GM19372 (cell line): ENCODE measurements around the gene TANGO2.
"Not testable (repeated sequence)": the region's sequence is repeated elsewhere in the genome, so short reads cannot be mapped to it uniquely, and the experiment has no call there.

Source experiments
- ATAC-seq: cut with Tn5 transposase; IDR thresholded peaks from one replicate; pipeline ENCODE4 v1.9.1; 2021; ENCODE audit warnings: mild to moderate bottlenecking, low read depth, moderate library complexity; ENCODE audit not compliant: unreplicated experiment

Gene TANGO2

DNA sequence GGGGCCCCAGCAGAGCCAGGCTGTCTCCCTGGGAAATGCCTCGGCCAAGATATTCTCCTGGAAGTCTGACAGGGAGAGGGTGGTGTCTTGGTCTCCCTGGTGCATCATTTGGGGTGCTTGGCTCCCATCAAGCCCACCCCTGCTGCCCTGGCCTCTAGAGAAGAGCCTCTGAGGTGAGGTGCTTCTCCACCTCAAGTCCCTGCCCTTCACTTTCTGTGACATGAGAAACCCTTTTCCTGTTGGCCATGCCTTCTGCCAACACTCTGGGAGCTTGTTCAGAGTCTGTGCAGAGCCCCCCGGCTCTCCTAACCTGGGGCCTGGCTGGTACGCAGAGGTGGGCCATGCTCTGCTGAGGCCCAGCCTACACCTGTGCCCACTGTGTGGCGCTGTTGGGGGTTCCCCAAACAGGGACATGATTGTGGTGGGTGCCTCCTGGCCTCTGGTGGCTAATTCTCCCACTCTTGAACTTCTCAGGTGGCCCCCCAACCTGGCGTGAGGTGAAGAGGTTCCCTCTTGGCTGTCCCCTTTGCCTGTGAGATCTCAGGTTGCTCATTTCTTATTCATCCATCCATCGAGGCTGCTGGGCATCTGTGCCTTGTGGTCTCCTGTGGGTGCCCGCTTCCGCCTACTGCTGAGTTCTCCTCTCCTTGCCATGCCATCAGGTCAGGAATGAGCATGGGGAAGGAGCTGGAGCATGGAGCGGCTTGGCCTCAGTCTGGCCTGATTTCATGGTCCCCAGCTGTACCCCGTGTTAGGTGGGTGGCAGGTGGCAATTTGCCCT is 40.0 kb downstream of the TANGO2 start:
- no peak for ATAC-seq

DNA sequence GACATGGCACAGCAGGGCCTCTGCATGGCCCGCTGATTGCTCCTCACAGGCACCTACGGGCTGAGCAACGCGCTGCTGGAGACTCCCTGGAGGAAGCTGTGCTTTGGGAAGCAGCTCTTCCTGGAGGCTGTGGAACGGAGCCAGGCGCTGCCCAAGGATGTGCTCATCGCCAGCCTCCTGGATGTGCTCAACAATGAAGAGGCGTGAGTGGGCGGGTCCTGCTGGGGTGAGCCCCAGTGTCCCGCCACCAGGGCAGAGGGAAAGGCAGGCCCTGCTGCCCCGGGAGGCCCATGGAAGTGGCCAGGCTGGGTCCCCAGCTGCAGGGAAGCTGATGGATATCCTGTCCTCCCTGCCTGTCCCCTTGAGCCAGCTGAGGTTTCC is 40.6 kb downstream of the TANGO2 start:
- no peak for ATAC-seq

DNA sequence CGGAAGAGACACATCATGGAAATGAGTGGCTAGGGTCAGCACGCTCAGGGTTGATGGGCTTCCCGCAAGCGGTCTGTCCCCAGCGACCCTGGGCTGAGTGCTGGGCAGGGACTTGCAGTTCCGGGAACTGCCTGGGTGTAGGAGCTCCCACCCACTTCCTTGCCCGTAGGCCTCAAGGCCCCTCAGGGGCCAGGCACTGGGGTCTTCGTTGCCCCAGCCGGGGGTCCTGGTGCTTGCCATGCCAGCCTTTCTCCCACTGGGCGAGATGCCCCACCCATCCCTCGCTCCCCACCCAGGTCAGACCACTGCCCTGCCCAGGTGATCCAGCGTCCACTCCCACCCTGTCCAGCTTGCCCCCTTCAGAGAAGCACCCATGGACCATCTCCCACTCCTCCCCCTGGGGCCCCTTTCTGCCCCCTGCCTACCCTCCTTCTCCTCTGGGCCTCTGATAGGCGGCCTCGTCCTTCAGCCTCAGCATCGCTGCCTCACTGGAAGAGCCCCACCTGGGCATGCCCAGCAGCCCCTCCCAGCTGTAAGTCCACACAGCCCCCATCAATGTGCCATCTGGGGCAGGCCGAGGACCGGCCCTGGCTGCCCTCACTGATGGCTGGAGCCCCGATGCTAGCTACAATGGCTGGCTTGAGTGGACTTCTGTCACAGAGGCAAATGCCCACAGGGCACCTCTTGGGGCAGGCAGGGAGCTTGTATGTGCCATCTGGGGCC is 41.3 kb downstream of the TANGO2 start:
- no peak for ATAC-seq

DNA sequence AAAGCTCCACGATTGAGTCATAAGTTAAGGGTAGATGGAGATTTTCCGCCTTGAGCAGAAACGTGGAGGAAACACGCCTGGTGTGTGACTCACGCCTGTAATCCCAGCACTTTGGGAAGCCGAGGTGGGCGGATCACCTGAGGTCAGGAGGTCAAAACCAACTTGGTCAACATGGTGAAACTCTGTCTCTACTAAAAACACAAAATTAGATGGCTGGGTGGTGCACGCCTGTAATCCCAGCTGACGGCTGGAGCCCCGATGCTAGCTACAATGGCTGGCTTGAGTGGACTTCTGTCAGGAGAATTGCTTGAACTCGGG is 41.8 kb downstream of the TANGO2 start:
- no peak for ATAC-seq

DNA sequence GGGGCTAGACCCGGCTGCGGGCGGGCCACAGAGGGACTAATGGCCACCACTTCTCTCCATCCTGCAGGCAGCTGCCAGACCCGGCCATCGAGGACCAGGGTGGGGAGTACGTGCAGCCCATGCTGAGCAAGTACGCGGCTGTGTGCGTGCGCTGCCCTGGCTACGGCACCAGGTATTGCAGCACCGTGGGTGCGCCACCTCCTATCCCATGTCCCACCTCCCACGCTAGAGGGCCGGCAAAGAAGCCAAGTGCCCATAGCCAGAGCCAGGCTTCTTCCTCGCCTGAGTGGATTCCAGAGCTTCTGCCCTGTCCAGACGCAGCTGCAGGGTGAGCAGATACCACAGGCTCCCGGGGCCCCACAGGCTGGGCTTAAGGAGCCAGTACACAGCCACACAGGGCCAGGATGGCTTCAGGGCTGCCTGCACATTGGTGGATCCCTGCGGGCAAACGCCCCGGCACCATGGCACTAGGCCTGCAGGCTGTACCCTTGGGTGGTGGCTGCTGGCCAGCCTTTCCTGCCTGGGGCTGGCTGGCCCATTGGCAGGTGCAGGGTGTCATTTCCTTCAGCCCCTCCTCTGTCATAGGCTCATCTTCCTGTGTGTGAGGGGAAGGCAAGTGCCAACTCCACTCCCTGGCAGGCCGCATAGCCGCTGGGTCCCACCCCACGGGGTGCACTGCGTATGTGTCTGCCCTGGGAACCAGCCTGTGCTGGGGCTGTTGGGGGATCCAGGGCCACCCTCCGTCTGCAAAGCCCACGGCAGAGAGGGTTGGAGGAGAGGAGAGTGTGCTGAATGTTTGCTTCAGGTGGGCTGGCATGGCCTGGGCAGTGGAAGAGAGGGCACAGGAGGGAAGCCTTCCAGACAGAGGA is 42.6 kb downstream of the TANGO2 start:
- ATAC-seq: no peak

DNA sequence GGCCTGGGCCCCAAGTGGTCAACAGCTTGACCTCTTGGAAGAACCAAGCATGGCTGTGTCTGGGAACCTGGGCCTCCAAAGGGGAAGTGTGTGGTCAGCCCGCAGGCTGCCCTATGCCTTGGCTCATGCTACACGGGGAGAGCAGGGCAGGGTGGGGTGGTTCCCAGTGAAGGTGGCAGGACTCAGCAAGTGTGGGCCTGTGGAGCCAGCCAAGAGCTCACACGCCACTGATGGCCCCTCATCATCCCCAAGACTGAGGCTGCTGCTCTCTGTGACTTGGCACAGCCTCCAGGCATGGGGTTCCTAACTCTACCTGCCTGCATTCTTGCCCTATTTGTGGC is 43.2 kb downstream of the TANGO2 start:
- ATAC-seq: no peak

DNA sequence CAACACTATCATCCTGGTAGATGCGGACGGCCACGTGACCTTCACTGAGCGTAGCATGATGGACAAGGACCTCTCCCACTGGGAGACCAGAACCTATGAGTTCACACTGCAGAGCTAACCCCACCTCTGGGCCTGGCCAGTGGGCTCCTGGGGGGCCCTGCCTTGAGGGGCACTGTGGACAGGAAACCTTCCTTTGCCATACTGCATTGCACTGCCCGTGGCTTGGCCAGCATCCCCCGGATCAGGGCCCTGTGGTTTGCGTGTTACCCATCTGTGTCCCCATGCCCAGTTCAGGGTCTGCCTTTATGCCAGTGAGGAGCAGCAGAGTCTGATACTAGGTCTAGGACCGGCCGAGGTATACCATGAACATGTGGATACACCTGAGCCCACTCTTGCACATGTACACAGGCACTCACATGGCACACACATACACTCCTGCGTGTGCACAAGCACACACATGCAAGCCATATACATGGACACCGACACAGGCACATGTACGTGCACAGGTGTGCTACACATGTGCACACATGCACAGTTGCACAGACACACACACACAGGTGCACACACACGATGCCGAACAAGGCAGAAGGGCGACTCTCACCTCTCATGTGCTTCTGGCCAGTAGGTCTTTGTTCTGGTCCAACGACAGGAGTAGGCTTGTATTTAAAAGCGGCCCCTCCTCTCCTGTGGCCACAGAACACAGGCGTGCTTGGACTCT is 43.8 kb downstream of the TANGO2 start:
- ATAC-seq: no peak

DNA sequence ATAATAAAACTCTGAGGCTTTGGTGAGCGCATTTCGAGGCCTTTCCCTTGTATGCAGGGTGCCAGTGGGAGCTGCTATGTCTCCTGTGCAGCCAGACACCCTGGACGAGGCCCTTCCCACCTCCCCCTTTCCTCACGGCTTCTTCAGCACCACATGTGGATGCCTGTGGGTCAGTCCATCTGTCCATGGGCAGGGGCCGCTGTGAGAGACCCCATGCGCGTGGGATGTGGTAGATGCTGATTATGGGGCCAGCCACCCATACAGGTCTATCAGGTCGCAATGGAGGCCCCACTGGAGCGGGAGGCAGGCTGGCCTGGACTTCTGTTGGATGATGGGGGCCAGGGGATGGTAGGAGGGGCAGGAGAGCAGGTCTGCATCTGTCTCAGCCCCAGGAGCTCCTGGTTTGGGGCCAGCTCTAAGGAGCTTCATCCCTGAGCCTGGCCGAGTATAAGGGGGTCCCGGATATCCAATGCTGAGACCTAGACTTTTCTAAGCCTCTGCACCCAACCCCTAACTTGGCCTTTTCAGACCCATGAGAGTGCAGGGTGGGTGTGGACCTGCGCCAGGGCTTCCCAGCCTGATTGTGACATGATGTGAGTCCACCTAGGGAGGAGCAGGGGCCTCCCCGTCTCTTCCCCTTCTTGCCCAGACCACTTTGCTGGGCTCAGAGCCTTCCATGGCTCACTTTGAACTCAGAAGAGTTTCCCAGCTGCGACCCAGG is 45.1 kb downstream of the TANGO2 start:
- no peak for ATAC-seq

DNA sequence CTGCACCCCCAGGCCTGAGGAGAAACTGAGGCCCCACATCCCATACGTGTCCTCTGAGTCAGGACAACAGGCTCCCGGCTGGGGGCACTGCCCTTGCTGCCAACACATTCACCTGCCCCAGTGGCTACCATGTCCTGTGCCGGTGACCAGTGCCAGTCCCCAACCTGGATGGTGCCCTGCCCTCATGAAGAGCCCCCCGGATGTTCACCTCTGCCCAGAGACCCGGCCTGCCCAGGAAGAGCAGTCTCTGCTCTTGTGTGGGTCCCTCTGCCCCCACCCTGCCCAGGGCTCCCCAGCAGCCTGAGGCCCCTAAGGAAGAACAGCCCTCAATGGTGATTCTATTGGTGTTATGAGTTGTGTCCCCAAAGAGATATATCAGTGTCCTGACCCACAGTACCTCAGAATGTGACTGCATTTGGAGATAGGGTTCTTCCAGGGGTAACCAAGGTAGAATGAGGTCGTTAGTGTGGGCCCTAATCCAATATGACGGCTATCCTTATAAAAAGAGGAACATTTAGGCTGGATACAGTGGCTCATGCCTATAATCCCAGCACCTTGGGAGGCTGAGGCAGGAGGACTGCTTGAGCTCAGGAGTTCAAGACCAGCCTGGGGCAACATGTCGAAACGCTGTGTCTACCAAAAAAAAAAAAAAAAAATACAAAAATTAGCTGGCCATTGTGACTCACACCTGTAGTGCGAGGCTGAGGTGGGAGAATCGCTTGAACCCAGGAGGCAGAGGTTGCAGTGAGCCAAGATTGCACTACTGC is 45.9 kb downstream of the TANGO2 start:
- ATAC-seq: no peak

DNA sequence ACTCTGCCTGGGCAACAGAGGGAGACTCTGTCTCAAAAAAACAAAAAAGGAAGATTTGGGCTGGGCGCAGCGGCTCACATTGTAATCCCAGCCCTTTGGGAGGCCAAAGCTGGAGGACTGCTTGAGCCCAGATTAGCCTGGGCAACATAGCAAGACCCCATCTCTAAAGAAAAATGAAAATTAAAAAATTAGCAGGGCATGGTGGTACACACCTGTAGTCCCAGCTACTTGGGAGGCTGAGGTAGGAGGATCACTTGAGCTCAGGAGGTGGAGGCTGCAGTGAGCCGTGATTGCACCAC is 46.4 kb downstream of the TANGO2 start:
- not testable (repeated sequence) for ATAC-seq

DNA sequence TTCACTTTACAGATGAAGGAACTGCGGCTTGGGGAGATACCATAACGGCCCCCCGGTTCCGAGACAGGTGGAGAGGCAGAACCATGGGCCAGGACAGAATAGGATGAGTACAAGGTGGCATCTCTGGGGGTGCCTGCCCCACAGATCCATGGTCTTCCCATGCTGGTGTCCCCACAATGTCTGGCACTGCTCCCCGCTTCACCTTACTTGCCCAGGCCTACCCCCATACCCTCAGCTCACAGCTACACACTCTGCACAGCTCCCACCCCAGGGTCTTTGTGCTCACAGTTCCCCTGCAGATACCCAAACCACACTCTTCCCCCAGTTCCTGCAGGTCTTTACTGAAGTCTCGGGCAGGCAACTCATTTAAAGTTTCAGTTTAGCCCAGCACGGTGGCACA is 47.7 kb downstream of the TANGO2 start:
- no peak for ATAC-seq

DNA sequence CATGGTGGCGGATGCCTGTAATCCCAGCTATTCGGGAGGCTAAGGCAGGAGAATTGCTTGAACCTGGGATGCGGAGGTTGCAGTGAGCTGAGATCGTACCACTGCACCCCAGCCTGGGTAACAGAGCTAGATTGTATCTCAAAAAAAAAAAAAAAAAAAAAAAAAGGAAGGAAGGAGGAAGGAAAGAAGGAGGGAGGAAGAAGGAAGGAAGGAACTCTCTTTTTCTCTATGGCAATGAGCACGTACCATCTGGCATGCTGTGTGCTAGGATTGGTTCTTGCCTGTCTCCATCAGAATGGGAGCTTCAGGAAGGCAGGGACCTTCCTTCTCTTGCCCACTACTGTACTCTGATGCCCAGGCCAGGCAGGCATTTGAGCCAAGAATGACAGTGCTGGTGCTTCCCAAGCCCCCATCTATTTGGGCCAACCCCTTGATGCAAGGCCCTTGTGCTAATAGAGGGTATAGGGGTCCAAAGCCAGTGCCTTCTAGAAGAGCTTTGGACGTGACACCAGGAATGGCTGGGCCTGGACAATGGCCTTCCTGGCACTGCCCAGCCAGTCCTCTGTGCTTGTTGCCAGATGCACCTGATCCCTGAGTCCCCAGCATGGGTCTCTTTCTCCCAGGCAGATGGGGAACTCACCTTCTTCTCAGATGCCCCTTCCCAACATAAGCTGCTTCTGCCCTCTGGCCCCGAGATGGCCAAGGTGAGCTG is 48.6 kb downstream of the TANGO2 start:
- no peak for ATAC-seq

DNA sequence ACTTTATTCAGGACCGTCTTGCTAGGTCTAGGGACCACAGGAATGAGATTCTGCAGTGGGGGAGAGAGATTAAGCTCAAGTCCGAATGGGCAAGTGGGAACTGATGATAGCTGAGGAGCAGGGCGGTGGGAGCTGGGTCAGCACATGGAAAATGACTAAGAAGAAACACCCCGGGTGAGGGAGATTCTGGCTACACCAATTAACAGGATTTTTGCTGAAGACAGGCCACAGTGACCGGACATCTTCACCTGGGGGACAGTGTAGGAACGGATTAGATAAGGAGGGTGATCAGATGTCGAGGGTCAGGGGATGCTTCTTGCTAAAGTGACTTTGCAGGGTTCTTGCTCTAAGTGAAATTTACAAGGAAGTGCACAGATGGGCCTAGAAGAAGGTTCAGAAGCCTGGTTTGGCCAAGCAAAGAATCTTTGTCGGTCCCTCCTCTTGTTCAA is 50.6 kb downstream of the TANGO2 start:
- ATAC-seq: no peak

DNA sequence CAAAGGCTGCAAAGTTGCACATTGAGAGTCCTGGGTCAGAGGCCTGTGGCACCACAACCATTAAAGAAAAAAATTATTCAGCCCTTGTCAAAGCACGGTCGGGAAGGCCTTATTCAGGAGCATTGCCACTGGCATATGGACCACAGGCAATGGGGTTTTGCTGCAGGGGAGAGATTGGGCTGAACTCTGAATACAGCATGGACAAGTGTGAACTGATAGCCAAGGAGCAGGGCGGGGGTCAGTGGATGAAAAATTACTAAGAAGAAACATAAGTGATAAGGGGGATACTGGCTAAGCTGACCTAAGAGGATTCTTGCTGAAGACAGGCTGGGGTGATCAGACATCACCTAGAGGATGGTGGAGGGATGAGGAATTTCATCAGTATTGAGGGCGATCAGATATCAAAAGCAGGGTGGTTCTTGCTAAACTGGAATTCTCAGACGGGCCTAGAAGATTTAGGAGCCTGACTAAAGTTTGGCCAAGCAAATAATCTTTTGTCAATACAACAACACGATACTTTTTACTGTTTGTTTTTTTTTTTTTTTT is 55.8 kb downstream of the TANGO2 start:
- ATAC-seq: no peak

DNA sequence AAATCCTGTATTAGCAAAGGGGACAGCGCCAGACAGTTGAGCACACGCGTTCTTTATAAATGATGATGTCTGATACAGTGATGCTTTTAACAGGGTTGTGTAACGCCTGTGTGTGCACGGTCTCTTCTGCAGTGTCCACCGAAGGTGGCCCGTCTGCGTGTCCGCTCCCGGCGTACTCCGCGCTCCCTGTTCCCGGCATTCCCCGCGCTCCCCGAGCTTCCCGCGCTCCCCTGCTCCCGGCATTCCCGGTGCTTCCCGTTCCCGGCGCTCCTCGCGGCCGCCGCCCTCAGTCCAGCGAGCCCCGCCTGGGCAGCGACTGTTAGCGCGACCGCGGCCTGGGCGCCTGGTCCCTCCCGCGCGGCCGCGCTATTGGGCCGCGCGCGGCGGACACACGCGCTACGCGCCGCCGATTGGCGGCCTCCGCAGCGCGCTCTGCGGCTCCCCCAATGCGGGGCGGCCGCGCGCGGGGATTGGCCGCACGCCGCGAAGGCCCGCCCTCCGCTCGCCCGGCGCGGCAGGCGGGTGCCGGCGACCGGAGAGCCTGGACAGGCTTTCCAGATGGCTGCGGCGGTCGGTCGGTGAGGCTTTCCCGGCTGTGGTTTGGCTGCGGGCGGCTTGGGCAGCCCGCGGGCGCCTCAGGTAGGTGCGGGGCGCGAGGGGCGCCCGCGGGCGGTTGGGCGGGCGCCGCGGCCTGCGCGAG is 59.0 kb downstream of the TANGO2 start, which contains the start of gene DGCR8:
Gene DGCR8, plus strand, starts transcription at position 497 of the 700 bp plus-strand sequence. CDS start 5,723 bp downstream, outside the sequence.
- ATAC-seq: peak; percentile 87

DNA sequence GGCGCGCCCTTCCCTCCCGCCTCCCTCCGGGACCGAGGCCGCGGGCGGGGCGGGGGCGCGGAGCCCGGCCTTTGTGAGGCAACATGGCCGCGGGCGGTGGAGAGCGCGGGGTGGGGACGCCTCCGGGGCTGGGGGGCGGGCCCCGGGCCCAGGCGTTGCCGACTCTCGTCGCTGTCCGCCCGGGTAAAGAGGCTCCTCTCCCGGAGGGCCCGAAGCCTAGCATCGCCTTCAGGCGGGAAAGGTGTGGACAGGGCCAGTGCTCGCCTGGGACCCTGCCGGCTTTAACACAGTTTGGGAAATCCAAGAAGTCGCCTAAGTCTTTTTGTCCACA is 59.5 kb downstream of the TANGO2 start:
- ATAC-seq: peak; percentile 53

DNA sequence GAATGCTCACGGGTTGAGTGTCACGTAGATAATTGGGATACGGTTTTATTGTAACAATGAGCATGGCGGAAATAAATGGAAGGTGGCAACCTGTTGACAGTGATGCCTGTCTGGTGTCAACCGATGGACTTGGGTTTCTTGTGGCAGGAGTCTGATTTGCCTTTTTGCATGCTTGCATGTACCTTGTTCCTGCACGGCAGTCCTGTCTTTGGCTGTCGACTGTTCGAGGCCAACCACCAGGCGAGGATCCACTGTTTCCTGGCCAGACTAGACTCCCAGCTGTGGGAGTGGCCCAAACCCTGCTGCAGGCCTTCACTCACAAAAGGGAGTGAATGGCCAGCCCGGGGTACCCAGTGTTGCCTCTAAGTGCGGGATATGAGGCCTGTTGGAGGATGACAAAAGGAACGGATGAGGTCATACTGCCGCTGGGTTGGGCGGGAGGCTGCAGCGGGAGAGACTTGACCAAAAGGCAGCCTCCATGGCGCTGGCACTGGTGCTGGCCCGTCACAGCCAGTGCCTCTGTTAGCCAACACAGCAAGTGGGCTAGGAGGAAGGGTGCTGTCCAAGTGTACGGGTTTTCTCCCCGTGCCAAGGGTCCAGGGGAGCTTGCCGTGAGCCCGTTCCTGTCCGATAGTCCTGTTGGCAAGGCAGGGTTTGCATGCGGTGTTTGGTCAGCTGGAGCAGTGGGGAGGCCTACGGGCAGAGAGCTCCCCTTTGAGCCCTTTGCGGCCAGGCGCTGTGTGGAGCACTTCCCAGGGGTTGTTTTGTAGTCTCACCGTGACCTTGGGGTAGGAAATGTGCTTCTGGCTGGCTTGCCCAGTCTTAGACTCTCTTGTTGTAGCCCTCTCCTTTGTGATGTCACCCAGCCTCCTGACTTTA is 60.1 kb downstream of the TANGO2 start:
- no peak for ATAC-seq
